ENCODE data around the gene UBE2J2. TPM values are rescaled to one million over a fixed set of nuclear protein-coding genes. Genes with fewer than 3 reads are reported as not detected.

Gene UBE2J2
- total and polyA plus RNA-seq, 2 of the 13 experiments (the other 11 are each of a cell fraction or from before 2014, with no cell fraction given) = 25.4 to 29.4 TPM

GRCh38 chr1:1305300-1306069, 31.8 kb upstream of the UBE2J2 start (continued):
- TF ChIP-seq LRRFIP1 (CRISPR knock-in tag; conservative IDR thresholded peaks at IDR 0.05) (no peak), GATA4 (IDR thresholded peaks at IDR 0.05; ENCODE audit: borderline replicate concordance, low read depth) (no peak), LBX2 (CRISPR knock-in tag; IDR thresholded peaks at IDR 0.05; ENCODE audit: borderline replicate concordance) (no peak), ZNF792 (CRISPR knock-in tag; IDR thresholded peaks at IDR 0.05) (no peak), ZNF615 (CRISPR knock-in tag; IDR thresholded peaks at IDR 0.05; ENCODE audit: borderline replicate concordance) (no peak), ZNF597 (CRISPR knock-in tag; IDR thresholded peaks at IDR 0.05) (no peak), ZNF784 (CRISPR knock-in tag; IDR thresholded peaks at IDR 0.05; ENCODE audit: borderline replicate concordance) (no peak), GLI4 (CRISPR knock-in tag; IDR thresholded peaks at IDR 0.05; ENCODE audit: borderline replicate concordance) (no peak), FOXO4 (CRISPR knock-in tag; conservative IDR thresholded peaks at IDR 0.05) (no peak), MXD1 (CRISPR knock-in tag; IDR thresholded peaks at IDR 0.05) (no peak), ZNF562 (CRISPR knock-in tag; IDR thresholded peaks at IDR 0.05; ENCODE audit: borderline replicate concordance) (no peak), NR0B2 (CRISPR knock-in tag; IDR thresholded peaks at IDR 0.05) (no peak), ZBTB4 (CRISPR knock-in tag; IDR thresholded peaks at IDR 0.05; ENCODE audit: borderline replicate concordance) (no peak), NR3C1 (CRISPR knock-in tag; IDR thresholded peaks at IDR 0.05) (no peak), FOXM1 (CRISPR knock-in tag; IDR thresholded peaks at IDR 0.05) (no peak), KLF16 (CRISPR knock-in tag; IDR thresholded peaks at IDR 0.05) (no peak), SIX1 (CRISPR knock-in tag; IDR thresholded peaks at IDR 0.05; ENCODE audit: borderline replicate concordance) (no peak), GZF1 (CRISPR knock-in tag; IDR thresholded peaks at IDR 0.05) (no peak)

All from HepG2 (cell line).